Caco-2 (cell line): Measurements from ENCODE around the gene BFSP1. TPM values are rescaled to one million over a fixed set of nuclear protein-coding genes. Genes with fewer than 3 reads are reported as not detected.
A peak's percentile ranks its signal among the peaks of the same experiment; 100 is the strongest.

ENCODE experiments used
- BruUV-seq: library from RNA; stranded (reverse); fragments of 400-500 nt; replicated peaks from 2 replicates; lab custom pipeline; 2021; lab: Mats Ljungman, UMichigan
- CTCF ChIA-PET: fragments of 300-600 bp; sonication (Branson Sonifier 250); formaldehyde crosslinking; loops from one replicate; lab custom pipeline; 2022; ENCODE audit warnings: antibody characterized with exemption; lab: Charles Lee
- POLR2A ChIA-PET: fragments of 300-600 bp; sonication (Branson Sonifier 250); formaldehyde crosslinking; loops from one replicate; lab custom pipeline; 2022; ENCODE audit warnings: antibody characterized with exemption; lab: Charles Lee
- DNase-seq, 2 experiments: peaks; one replicate each; pipeline versions ENCODE4 v3.0.0 to v3.0.0-alpha.2; 2020 to 2022
- H3K27me3 ChIP-seq: replicated peaks from 2 replicates; pipeline ENCODE4 v1.6.0; 2011; ENCODE audit warnings: low read length; ENCODE audit not compliant: control insufficient read depth, insufficient read depth
- H3K36me3 ChIP-seq: 2 replicates; pipeline ENCODE4 v1.5.1; 2011; ENCODE audit warnings: low read length; ENCODE audit not compliant: control insufficient read depth, insufficient read depth
- H3K4me1 ChIP-seq: fragments of 250-450 bp; sonication (Bioruptor Pico); 2 replicates; pipeline ENCODE4 v1.5.1; 2020; ENCODE audit warnings: mild to moderate bottlenecking
- H3K4me3 ChIP-seq: 2 replicates; pipeline ENCODE4 v1.5.1; 2011; ENCODE audit warnings: low read depth, mild to moderate bottlenecking, control low read depth, low read length
- H3K9me3 ChIP-seq: fragments of 250-450 bp; sonication (Bioruptor Pico); 2 replicates; pipeline ENCODE4 v1.5.1; 2020; ENCODE audit warnings: mild to moderate bottlenecking, moderate library complexity
- H3K27ac Mint-ChIP-seq: one replicate; pipeline ENCODE4 v1.8.0; 2022; ENCODE audit warnings: mixed read lengths; ENCODE audit not compliant: unreplicated experiment
- H3K27me3 Mint-ChIP-seq: one replicate; pipeline ENCODE4 v1.8.0; 2022; ENCODE audit warnings: mixed read lengths; ENCODE audit not compliant: insufficient read depth, unreplicated experiment
- H3K36me3 Mint-ChIP-seq: one replicate; pipeline ENCODE4 v1.8.0; 2022; ENCODE audit warnings: mild to moderate bottlenecking, mixed read lengths; ENCODE audit not compliant: insufficient read depth, unreplicated experiment
- H3K4me1 Mint-ChIP-seq: one replicate; pipeline ENCODE4 v1.8.0; 2022; ENCODE audit warnings: low read depth, mixed read lengths; ENCODE audit not compliant: unreplicated experiment
- H3K4me3 Mint-ChIP-seq: one replicate; pipeline ENCODE4 v1.8.0; 2022; ENCODE audit warnings: mild to moderate bottlenecking, moderate library complexity, mixed read lengths; ENCODE audit not compliant: unreplicated experiment
- H3K9me3 Mint-ChIP-seq: one replicate; pipeline ENCODE4 v1.8.0; 2022; ENCODE audit warnings: mixed read lengths; ENCODE audit not compliant: unreplicated experiment
- intact Hi-C: fragments of 100-400 bp; cut with micrococcal nuclease; formaldehyde crosslinking; loops from one replicate; pipeline ENCODE4 v1.10.0; 2022; ENCODE audit not compliant: unreplicated experiment
- total RNA-seq: library from RNA; stranded (reverse); gene quantifications from 2 replicates; pipeline ENCODE4 v1.2.3, GENCODE V29; 2022
- TF ChIP-seq, protein P1 (sequence below), 2 experiments: fragments of 200-600 bp in 1 of 2; IDR thresholded peaks; 1 replicate in 1 of 2; 2 replicates in 1 of 2; pipeline versions ENCODE4 v1.5.1 to v1.8.0; 2011 to 2022; ENCODE audit warnings: antibody characterized with exemption in 1 of 2, control low read depth in 1 of 2, inconsistent platforms in 1 of 2, low read depth in 1 of 2, low read length in 1 of 2, mild to moderate bottlenecking in 1 of 2, moderate library complexity in 1 of 2; ENCODE audit not compliant: insufficient read depth in 1 of 2, severe bottlenecking in 1 of 2, unreplicated experiment in 1 of 2

BFSP1 gene
- total RNA-seq, 1 experiment from 2014 or later, result 22.7 TPM

DNA sequence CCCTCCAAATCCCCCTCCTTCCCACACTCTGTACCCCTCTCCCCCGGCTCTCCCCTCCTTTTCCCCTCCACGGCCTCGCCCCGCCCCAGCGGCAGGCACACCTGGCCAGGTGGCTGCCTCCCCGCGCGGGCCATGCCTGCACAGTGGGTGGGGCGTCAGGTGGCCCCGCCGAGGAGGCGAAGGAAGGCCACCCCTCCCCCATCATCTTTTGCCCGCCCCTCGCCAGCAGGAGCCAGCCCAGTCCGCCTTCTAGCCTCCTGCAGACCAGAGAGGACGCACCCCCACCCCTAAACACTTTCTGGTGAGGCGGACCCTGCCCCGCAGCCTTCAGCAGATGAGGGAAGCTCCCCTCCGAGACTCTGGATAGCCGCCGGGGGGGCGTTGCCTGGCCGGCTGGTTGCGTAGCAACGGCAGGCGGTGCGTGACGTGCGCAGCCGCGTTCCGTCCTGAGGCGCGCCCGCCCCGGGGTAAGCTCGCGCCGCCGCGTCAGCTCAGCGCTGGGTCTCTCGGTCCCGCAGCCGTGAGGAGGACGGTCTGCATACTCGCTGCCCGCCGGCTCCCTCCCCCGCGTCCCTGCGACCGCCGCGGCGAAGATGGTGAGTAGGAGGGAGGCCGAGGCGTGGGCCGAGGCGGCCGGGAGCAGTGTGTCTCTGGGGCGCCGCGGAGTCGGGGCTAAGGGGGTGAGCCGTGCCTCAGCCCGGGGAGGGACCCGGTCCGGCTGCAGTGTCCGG, 38.6 kb upstream of the BFSP1 start, which contains the start of gene DSTN:
Gene DSTN (plus strand): TSS at position 460 of the 731 bp plus-strand sequence. CDS start 134 bp downstream, at position 594.
- H3K36me3 ChIP-seq, result no peaks in the 10 kb centered on the region; the same call in 1 of the 2 replicates
- BruUV-seq, result no TSS peak
- intact Hi-C loops, result loop anchor here (1.0 to 5.0 kb wide), 6 partner anchors 11 to 398 kb away; partner anchors contain the start of genes MGME1 and SNX5
- H3K4me3 Mint-ChIP-seq, result peak within 1 kb of the TSS; percentile 73
- no peaks in the 10 kb centered on the region for H3K9me3 Mint-ChIP-seq
- H3K27me3 Mint-ChIP-seq, result no peaks in the 10 kb centered on the region
- TF ChIP-seq, protein P1, sequence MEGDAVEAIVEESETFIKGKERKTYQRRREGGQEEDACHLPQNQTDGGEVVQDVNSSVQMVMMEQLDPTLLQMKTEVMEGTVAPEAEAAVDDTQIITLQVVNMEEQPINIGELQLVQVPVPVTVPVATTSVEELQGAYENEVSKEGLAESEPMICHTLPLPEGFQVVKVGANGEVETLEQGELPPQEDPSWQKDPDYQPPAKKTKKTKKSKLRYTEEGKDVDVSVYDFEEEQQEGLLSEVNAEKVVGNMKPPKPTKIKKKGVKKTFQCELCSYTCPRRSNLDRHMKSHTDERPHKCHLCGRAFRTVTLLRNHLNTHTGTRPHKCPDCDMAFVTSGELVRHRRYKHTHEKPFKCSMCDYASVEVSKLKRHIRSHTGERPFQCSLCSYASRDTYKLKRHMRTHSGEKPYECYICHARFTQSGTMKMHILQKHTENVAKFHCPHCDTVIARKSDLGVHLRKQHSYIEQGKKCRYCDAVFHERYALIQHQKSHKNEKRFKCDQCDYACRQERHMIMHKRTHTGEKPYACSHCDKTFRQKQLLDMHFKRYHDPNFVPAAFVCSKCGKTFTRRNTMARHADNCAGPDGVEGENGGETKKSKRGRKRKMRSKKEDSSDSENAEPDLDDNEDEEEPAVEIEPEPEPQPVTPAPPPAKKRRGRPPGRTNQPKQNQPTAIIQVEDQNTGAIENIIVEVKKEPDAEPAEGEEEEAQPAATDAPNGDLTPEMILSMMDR (IDR thresholded peaks at IDR 0.05; ENCODE audit: insufficient read depth in 1 of 2, low read depth in 1 of 2, low read length in 1 of 2, severe bottlenecking in 1 of 2, unreplicated experiment in 1 of 2), result no peak
- H3K27ac Mint-ChIP-seq, result peak within 1 kb of the TSS; percentile 87
- H3K36me3 Mint-ChIP-seq, result peaks cover 36% of the 10 kb centered on the region
- H3K4me1 ChIP-seq, result peaks cover 23% of the 10 kb centered on the region
- peak; percentile 99 to 100 for DNase-seq
- peak within 1 kb of the TSS; percentile 98 for H3K4me3 ChIP-seq
- CTCF ChIA-PET, result interaction anchor here (0.6 to 1.5 kb wide), 18 partner anchors 20 to 568 kb away, joined by 3 to 13 read pairs (median 4); partner anchors contain the start of genes BFSP1, KAT14 and PET117
- H3K9me3 ChIP-seq, result no peaks in the 10 kb centered on the region
- H3K27me3 ChIP-seq, result no peaks in the 10 kb centered on the region
- H3K4me1 Mint-ChIP-seq, result peaks cover 32% of the 10 kb centered on the region
- POLR2A ChIA-PET, result interaction anchor here (0.6 to 2.2 kb wide), 32 partner anchors 10 to 568 kb away, joined by 3 to 30 read pairs (median 4); partner anchors contain the start of genes BFSP1, KAT14, PET117 and RRBP1

DNA sequence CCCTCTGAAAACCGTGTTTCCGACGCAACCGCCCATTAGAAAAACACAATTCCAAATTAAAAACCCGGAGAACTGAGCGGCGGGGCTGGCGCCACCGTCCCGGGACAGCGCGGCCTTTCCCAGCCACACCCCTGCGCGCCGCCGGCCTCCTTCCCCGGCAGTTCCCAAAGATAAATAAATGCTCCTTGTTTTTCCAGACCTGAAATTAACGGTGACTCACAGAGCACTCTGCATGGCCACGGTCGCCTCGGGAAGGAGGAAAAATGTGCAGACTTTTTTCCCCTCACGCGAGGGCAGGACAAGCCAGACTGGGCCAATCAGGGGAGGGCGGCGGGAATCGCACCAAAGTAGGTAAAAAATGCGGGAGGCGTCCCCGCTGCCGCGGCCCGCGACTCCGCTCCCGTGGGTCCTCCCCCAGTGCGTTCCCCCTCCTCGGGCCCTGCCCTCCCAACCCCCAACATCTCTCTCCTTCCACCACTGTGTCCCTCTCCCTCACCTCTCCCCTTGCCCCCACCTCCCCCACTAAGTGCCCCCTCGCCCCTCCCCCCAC, 37.9 kb upstream of the BFSP1 start:
- H3K4me3 ChIP-seq, result peak overlapping the region; percentile 98
- H3K4me3 Mint-ChIP-seq, result peak overlapping the region; percentile 73
- TF ChIP-seq, protein P1 (IDR thresholded peaks at IDR 0.05; ENCODE audit: insufficient read depth in 1 of 2, low read depth in 1 of 2, low read length in 1 of 2, severe bottlenecking in 1 of 2, unreplicated experiment in 1 of 2), result no peak
- DNase-seq, result peak; percentile 95 to 98
- peak overlapping the region; percentile 87 for H3K27ac Mint-ChIP-seq
- H3K4me1 ChIP-seq, result peaks cover 23% of the 10 kb centered on the region
- no peaks in the 10 kb centered on the region for H3K9me3 Mint-ChIP-seq
- H3K27me3 Mint-ChIP-seq, result no peaks in the 10 kb centered on the region
- peaks cover 32% of the 10 kb centered on the region for H3K4me1 Mint-ChIP-seq
- CTCF ChIA-PET, result interaction anchor here (0.7 to 1.5 kb wide), 4 partner anchors 25 to 38 kb away, joined by 3 to 13 read pairs (median 9); partner anchors contain the start of gene BFSP1
- H3K36me3 ChIP-seq, result no peaks in the 10 kb centered on the region
- POLR2A ChIA-PET, result interaction anchor here (0.7 to 2.2 kb wide), 13 partner anchors 10 to 569 kb away, joined by 3 to 30 read pairs (median 4); partner anchors contain the start of genes BFSP1, KAT14, PET117 and RRBP1
- no TSS peak for BruUV-seq
- H3K27me3 ChIP-seq, result no peaks in the 10 kb centered on the region
- H3K36me3 Mint-ChIP-seq, result peaks cover 29% of the 10 kb centered on the region
- H3K9me3 ChIP-seq, result no peaks in the 10 kb centered on the region
- intact Hi-C loops, result loop anchor here (1.0 to 5.0 kb wide), 6 partner anchors 11 to 398 kb away; partner anchors contain the start of genes MGME1 and SNX5
